OCI-LY7 (cell line): ENCODE measurements around the gene AICDA.

Experiments used
- CTCF ChIP-seq: fragments of 200-600 bp; sonication (generic); conservative IDR thresholded peaks from 2 replicates; pipeline ENCODE4 v1.5.1; 2014; ENCODE audit warnings: mild to moderate bottlenecking, antibody characterized with exemption, low read length, moderate library complexity, mixed read lengths
- EZH2phosphoT487 ChIP-seq: fragments of 200-600 bp; sonication (generic); IDR thresholded peaks from 2 replicates; pipeline ENCODE4 v1.6.1; 2018; ENCODE audit warnings: low read depth, borderline replicate concordance, mild to moderate bottlenecking, mixed run types, antibody characterized with exemption, low read length, moderate library complexity, mixed read lengths

GRCh38 chr12:8642775-8643174, 30.1 kb upstream of the AICDA start:
- TF ChIP-seq CTCF, result no peak
- no peak for TF ChIP-seq EZH2phosphoT487
